GM12891 (cell line): Measurements from ENCODE around the gene RNF217.

Source experiments
- POLR2A ChIP-seq: IDR thresholded peaks from 2 replicates; pipeline ENCODE4 v1.6.1; 2011; ENCODE audit warnings: low read depth, low read length, control low read depth
- POLR2AphosphoS5 ChIP-seq: IDR thresholded peaks from 2 replicates; pipeline ENCODE4 v1.6.1; 2011; ENCODE audit warnings: low read depth, low read length, control low read depth

DNA sequence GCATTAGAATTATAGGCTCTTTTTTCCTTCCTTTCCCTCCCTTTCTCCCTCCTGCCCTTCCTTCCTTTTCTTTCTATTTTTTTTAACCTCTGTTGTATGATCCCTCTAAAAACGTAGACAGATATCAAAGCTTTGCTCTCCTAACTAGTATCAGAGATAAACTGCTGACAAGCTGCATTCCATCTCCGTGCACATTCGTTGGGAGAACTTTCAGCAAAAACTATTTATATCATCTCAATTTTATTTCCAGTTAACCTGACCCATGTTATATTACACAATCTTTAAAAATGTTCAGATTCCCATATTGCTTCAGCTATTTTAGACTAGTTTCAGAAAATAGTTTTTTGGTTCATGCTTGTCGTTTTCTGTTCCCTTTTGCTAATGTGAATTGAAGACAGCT lies 47.3 kb downstream of the RNF217 start:
- TF ChIP-seq POLR2A: no peak
- TF ChIP-seq POLR2AphosphoS5: no peak
